Peyer's patch (tissue), 4 donors: ENCODE data around the gene HOTAIR.

Source experiments
- POLR2A ChIP-seq, 2 donors: fragments of 450-650 bp; IDR thresholded peaks; one replicate each; pipeline ENCODE4 v1.5.1; 2017; ENCODE audit warnings: antibody characterized with exemption in 2 of 2, mild to moderate bottlenecking in 2 of 2, moderate library complexity in 2 of 2
- TF ChIP-seq, protein P1 (sequence below), 6 experiments: fragments of 450-650 bp in 4 of 6; fragments of 200-600 bp in 2 of 6; sonication (generic) in 1 of 6; IDR thresholded peaks; one replicate each; pipeline ENCODE4 v1.5.1; 2017 to 2019; ENCODE audit warnings: antibody characterized with exemption in 6 of 6, mild to moderate bottlenecking in 3 of 6, moderate library complexity in 1 of 6

- TF ChIP-seq, protein P1, sequence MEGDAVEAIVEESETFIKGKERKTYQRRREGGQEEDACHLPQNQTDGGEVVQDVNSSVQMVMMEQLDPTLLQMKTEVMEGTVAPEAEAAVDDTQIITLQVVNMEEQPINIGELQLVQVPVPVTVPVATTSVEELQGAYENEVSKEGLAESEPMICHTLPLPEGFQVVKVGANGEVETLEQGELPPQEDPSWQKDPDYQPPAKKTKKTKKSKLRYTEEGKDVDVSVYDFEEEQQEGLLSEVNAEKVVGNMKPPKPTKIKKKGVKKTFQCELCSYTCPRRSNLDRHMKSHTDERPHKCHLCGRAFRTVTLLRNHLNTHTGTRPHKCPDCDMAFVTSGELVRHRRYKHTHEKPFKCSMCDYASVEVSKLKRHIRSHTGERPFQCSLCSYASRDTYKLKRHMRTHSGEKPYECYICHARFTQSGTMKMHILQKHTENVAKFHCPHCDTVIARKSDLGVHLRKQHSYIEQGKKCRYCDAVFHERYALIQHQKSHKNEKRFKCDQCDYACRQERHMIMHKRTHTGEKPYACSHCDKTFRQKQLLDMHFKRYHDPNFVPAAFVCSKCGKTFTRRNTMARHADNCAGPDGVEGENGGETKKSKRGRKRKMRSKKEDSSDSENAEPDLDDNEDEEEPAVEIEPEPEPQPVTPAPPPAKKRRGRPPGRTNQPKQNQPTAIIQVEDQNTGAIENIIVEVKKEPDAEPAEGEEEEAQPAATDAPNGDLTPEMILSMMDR (IDR thresholded peaks at IDR 0.05) = no peak
- TF ChIP-seq POLR2A (IDR thresholded peaks at IDR 0.05) = no peak
Observed at GRCh38 chr12:53930591-53931255, 44.0 kb downstream of the HOTAIR start.
